ENCODE data around the gene PPIP5K1. TPM values are rescaled to one million over a fixed set of nuclear protein-coding genes. Genes with fewer than 3 reads are reported as not detected.
A peak's percentile ranks its signal among the peaks of the same experiment; 100 is the strongest.

Gene PPIP5K1
- total and polyA plus RNA-seq, 9 of the 15 experiments (the other 6 are each of a cell fraction or from before 2014, with no cell fraction given) = 2.5 to 74.6 (median 35.1) TPM

DNA sequence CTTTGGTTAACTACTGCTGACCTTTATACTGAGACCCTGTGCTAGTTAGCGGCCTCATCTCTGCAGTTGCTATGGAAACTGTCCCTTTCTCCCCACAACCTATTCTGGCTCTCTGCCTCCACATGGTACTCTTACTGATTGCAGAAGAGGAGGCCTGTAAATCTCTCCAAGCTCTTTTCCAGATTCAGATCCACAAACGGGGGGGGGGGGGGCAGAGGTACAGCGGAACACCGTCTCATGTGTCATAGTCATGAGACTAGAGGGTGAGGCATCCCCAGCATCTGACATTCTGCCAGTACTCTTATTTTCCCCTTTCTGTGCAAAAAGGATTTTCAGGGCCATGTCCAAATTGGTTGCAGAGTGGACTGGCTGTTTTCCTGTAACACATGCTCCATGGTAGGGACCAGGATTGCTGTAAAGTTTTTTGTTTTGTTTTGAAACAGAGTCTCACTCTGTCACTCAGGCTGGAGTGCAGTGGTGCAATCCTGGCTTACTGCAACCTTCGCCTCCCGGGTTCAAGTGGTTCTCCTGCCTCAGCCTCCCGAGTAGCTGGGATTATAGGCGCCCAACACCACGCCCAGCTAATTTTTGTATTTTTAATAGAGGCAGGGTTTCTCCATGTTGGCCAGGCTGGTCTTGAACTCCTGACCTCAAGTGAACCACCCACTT lies 80.9 kb downstream of the PPIP5K1 start (continued):
- TF ChIP-seq HMG20A (CRISPR knock-in tag; conservative IDR thresholded peaks at IDR 0.05) (no peak), NFRKB (IDR thresholded peaks at IDR 0.05; ENCODE audit: low read depth) (0 out of 2 replicates have a peak, but pooled peaks have one; percentile 37), PRPF4 (IDR thresholded peaks at IDR 0.05; ENCODE audit: insufficient read depth, low read depth, low read length, poor library complexity, severe bottlenecking) (no peak), CEBPG (CRISPR knock-in tag; IDR thresholded peaks at IDR 0.05) (no peak), CEBPG (tag; conservative IDR thresholded peaks at IDR 0.05 in 1 of 2, IDR thresholded peaks at IDR 0.05 in 1 of 2) (peak in 1 of 2 experiments; percentile 46; a peak in 2 of 4 replicates), DACH1 (IDR thresholded peaks at IDR 0.05; ENCODE audit: partially characterized antibody) (no peak), FOXJ2 (tag; IDR thresholded peaks at IDR 0.05) (peak; percentile 54; the same call in 1 of the 2 replicates)
- TF ChIP-seq, protein P1, sequence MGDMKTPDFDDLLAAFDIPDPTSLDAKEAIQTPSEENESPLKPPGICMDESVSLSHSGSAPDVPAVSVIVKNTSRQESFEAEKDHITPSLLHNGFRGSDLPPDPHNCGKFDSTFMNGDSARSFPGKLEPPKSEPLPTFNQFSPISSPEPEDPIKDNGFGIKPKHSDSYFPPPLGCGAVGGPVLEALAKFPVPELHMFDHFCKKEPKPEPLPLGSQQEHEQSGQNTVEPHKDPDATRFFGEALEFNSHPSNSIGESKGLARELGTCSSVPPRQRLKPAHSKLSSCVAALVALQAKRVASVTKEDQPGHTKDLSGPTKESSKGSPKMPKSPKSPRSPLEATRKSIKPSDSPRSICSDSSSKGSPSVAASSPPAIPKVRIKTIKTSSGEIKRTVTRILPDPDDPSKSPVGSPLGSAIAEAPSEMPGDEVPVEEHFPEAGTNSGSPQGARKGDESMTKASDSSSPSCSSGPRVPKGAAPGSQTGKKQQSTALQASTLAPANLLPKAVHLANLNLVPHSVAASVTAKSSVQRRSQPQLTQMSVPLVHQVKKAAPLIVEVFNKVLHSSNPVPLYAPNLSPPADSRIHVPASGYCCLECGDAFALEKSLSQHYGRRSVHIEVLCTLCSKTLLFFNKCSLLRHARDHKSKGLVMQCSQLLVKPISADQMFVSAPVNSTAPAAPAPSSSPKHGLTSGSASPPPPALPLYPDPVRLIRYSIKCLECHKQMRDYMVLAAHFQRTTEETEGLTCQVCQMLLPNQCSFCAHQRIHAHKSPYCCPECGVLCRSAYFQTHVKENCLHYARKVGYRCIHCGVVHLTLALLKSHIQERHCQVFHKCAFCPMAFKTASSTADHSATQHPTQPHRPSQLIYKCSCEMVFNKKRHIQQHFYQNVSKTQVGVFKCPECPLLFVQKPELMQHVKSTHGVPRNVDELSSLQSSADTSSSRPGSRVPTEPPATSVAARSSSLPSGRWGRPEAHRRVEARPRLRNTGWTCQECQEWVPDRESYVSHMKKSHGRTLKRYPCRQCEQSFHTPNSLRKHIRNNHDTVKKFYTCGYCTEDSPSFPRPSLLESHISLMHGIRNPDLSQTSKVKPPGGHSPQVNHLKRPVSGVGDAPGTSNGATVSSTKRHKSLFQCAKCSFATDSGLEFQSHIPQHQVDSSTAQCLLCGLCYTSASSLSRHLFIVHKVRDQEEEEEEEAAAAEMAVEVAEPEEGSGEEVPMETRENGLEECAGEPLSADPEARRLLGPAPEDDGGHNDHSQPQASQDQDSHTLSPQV (IDR thresholded peaks at IDR 0.05) = 0 out of 2 replicates have a peak, but pooled peaks have one; percentile 31
- TF ChIP-seq, protein P2, sequence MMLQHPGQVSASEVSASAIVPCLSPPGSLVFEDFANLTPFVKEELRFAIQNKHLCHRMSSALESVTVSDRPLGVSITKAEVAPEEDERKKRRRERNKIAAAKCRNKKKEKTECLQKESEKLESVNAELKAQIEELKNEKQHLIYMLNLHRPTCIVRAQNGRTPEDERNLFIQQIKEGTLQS (IDR thresholded peaks at IDR 0.05) = peak; percentile 49; the same call in 1 of the 2 replicates
- TF ChIP-seq, protein P2 (CRISPR knock-in tag; conservative IDR thresholded peaks at IDR 0.05) = no peak

Measured in K562 (cell line).